ENCODE results near the gene RCE1. TPM values are rescaled to one million over a fixed set of nuclear protein-coding genes. Genes with fewer than 3 reads are reported as not detected.

The RCE1 gene
- total RNA-seq, 1 experiment from 2014 or later = 52.5 TPM

DNA sequence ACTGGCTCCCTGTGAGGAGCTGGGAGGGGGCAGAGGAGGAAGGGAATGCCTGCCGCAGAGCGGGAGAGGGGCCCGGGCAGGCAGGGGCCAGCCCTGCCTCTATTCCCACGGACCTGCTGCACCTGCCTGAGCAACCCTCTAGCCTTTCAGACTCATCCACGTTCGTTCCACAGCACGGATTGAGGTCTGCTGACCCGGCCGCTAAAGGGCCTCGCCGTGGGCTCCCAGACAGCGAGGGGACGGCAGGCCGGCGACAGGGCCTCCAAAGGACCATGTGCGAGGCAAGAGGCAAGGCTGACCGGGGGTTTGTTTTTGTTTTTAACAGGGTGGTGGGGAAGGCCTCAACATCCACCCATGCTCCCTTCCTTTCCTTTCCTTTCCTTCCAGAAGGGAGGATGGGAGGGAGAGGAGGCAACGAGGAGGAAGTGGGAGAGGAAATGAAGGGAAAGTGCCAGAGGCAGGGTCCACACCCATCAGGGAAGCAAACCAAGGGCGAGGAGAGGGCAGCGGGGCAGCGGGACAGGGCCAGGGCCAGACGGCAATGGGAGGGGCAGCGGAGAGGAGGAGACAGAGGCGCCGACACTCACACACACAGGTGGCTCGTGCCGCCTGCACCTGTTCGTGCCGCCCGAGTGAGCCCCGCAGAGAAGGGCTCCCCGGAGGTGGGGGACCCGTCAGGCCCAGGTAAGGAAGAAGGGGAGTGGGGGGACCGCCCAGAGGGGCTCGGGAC is 21.1 kb downstream of the RCE1 start:
- no peak overlapping the region for H3K56ac ChIP-seq (ENCODE audit: insufficient read length, low read depth, low read length)
- H3K9ac ChIP-seq (ENCODE audit: extremely low read depth, insufficient read length, low read length) = no peak overlapping the region

More for the DNA sequence above, 21.1 kb downstream of the RCE1 start:
- H3K27me3 ChIP-seq (ENCODE audit: insufficient read depth, low read length) = no peaks in the 10 kb centered on the region
- DNase-seq = no peak
- H3K79me1 ChIP-seq (ENCODE audit: insufficient read depth, low read depth, low read length, poor library complexity, severe bottlenecking) = no peaks in the 10 kb centered on the region
- H4K5ac ChIP-seq (ENCODE audit: insufficient read length, low read depth, low read length) = no peak overlapping the region
- no peaks in the 10 kb centered on the region for H3K4me1 ChIP-seq (ENCODE audit: insufficient read depth, low read length)
- H3K23ac ChIP-seq (ENCODE audit: insufficient read length, low read depth, low read length) = no peak overlapping the region
- H4K8ac ChIP-seq (replicated peaks; ENCODE audit: insufficient read length, low read depth, low read length) = no peak overlapping the region
- no peak overlapping the region for H2BK12ac ChIP-seq (ENCODE audit: insufficient read length, low read depth, low read length)
- no peaks in the 10 kb centered on the region for H4K20me1 ChIP-seq (ENCODE audit: control insufficient read depth, insufficient read depth, insufficient read length)
- no peak overlapping the region for H3K4ac ChIP-seq (ENCODE audit: low read depth, low read length)
- H4K91ac ChIP-seq (ENCODE audit: insufficient read length, low read depth, low read length) = no peak overlapping the region
- no peak overlapping the region for H2BK5ac ChIP-seq (ENCODE audit: insufficient read length, low read length)
- Mint-ChIP-seq H3K4me1 (peaks cover 8 to 19% of the 10 kb centered on the region in 2 experiments), H3K4me3 (no peak overlapping the region), H3K27ac (peak overlapping the region in 1 of 3 experiments; percentile 67; a peak in 2 of 7 replicates), H3K9me3 (no peaks in the 10 kb centered on the region), H3K27me3 (ENCODE audit: low read depth) (no peaks in the 10 kb centered on the region), H3K36me3 (ENCODE audit: insufficient read depth in 1 of 3, low read depth in 3 of 3) (peaks cover 0 to 3% (median 0%) of the 10 kb centered on the region in 3 experiments; a peak in 2 of 7 replicates)
- WGBS (ENCODE audit: extremely low coverage, insufficient read length, low lambda C conversion rate) = no CpG with 5 or more reads among the region's 35 CpGs
- no peak overlapping the region for H2BK20ac ChIP-seq (ENCODE audit: low read depth, low read length, poor library complexity, severe bottlenecking)
- H3K23me2 ChIP-seq (ENCODE audit: insufficient read length, low read depth, low read length, poor library complexity, severe bottlenecking) = no peaks in the 10 kb centered on the region
- no peak overlapping the region for H3K27ac ChIP-seq (ENCODE audit: insufficient read length, low read depth, low read length)
- no peaks in the 10 kb centered on the region for H3K9me3 ChIP-seq (ENCODE audit: control insufficient read depth, low read depth, low read length)
- TF ChIP-seq, protein P1, sequence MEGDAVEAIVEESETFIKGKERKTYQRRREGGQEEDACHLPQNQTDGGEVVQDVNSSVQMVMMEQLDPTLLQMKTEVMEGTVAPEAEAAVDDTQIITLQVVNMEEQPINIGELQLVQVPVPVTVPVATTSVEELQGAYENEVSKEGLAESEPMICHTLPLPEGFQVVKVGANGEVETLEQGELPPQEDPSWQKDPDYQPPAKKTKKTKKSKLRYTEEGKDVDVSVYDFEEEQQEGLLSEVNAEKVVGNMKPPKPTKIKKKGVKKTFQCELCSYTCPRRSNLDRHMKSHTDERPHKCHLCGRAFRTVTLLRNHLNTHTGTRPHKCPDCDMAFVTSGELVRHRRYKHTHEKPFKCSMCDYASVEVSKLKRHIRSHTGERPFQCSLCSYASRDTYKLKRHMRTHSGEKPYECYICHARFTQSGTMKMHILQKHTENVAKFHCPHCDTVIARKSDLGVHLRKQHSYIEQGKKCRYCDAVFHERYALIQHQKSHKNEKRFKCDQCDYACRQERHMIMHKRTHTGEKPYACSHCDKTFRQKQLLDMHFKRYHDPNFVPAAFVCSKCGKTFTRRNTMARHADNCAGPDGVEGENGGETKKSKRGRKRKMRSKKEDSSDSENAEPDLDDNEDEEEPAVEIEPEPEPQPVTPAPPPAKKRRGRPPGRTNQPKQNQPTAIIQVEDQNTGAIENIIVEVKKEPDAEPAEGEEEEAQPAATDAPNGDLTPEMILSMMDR (conservative IDR thresholded peaks at IDR 0.05) = no peak
- no peak overlapping the region for H3K14ac ChIP-seq (ENCODE audit: insufficient read depth, low read length)
- no peak overlapping the region for H3K18ac ChIP-seq (ENCODE audit: insufficient read length, low read depth, low read length)
- no peak overlapping the region for H3K4me2 ChIP-seq (ENCODE audit: insufficient read depth, insufficient read length, low read length)
- no peak overlapping the region for H2AFZ ChIP-seq (ENCODE audit: low read length)
- no peaks in the 10 kb centered on the region for H3K79me2 ChIP-seq (ENCODE audit: insufficient read depth, low read length)
- no peak overlapping the region for H2AK5ac ChIP-seq (ENCODE audit: insufficient read length, low read length)
- H2BK15ac ChIP-seq (ENCODE audit: low read depth, low read length) = no peak overlapping the region
- no peak overlapping the region for H3T11ph ChIP-seq (ENCODE audit: low read length)
- H2BK120ac ChIP-seq (ENCODE audit: low read depth, low read length, poor library complexity, severe bottlenecking) = no peak overlapping the region
